NOMO-1 treated with DMSO at 0.1 percent for 48 hours (cell line): ENCODE data around the gene CENPM.
A peak's percentile ranks its signal among the peaks of the same experiment; 100 is the strongest.

Experiments
- DNase-seq: peaks from one replicate; lab custom pipeline; 2025; ENCODE audit not compliant: unreplicated experiment; lab: John Stamatoyannopoulos, UW

Gene CENPM, protein sequence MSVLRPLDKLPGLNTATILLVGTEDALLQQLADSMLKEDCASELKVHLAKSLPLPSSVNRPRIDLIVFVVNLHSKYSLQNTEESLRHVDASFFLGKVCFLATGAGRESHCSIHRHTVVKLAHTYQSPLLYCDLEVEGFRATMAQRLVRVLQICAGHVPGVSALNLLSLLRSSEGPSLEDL

DNA sequence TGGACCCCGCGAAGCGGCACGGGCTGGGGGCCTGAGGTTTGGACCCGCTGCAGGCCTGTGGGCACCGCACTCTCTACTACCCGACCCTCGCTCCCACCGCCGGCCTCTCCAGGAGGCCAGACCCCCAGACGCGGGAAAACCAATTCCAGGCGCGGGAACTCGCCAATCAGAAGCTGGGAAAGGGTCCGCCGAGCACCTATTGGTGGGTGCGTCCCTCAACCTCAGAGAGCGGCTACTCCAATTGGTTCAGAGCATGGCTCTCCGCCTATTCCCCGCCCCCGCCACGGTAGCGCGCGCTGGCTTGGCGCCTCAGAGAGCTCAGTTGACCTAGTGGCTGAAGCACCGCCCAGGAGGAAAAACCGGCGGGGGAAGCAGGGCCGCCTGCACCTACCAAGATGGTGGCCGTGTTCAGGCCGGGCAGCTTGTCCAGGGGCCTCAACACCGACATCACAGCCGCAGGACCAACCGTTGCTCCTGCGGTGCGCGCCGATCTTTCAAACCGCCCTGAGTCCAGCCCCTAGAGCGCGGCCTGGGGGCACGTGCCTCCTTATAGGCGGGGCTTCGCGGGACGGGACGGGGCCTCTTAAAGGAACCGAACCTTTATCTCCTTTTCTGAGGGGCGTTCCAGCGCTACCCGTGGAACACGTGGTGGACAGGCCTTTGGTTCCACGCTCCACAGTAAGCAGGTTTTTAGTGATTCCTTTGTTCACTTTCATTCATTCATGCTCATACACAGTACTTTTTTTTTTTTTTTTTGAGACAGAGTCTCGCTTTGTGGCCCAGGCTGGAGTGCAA lies at the start of gene CENPM:
TSS of gene CENPM (minus strand) at position 524 of the 795 bp plus-strand sequence. CDS start at position 448, 76 bp downstream.
- DNase-seq: peak; percentile 97

DNA sequence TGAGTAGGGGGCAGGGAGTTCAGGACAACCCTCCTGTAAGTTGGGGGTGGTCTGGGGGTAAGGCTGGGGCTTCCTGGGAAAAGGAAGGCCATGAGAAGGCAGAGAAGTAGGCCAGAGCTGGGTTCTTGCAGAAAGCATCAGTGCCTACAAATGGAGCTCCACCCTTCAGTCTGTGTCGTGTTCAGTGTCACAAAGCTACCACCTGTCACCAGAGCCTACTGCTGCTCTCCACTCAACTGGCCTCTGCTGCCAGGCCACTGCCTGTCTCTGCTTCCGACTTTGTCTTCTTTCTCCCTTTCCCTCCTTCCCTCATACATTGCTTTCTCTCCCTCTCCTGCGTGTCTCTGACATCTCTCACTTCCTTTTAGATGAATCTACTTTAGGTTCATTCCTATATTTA lies 48.3 kb upstream of the CENPM start:
- DNase-seq: peak; percentile 8

DNA sequence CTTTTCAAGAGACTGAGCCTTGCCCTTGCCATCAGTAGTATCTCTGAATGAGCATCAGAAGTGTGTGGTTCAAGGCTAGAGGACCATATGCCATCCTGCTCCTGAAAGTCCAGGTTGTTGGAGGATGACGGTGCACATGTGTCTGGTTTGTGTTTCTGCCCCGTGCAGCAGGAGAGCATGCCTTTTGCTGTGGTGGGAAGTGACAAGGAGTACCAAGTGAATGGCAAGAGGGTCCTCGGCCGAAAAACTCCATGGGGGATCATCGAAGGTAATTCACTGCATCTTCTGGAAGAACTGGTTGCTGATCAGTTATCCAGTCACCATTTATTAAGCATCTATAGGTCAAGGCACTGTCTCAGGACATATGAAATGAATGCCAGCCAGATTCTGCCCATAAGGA lies 45.5 kb upstream of the CENPM start:
- no peak for DNase-seq

DNA sequence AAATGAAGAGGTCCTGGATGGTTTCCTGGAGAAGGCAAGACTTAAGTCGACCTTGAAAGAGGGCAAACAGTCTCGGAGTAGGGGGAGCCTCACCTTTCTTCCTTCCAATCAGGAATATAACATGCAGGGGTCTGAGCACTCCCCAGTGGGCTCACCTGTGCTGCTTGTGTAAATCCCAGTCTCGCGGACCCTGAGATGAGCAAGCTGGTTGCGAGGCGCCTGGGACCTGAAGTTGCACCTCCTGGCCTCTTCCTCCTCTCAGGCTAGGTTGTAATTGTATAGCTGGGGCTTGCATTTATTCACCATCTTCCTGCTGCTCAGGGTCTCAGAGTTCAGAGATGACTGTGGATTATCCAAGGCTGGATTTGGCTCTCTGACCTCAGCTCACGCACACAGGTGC lies 44.2 kb upstream of the CENPM start:
- no peak for DNase-seq

DNA sequence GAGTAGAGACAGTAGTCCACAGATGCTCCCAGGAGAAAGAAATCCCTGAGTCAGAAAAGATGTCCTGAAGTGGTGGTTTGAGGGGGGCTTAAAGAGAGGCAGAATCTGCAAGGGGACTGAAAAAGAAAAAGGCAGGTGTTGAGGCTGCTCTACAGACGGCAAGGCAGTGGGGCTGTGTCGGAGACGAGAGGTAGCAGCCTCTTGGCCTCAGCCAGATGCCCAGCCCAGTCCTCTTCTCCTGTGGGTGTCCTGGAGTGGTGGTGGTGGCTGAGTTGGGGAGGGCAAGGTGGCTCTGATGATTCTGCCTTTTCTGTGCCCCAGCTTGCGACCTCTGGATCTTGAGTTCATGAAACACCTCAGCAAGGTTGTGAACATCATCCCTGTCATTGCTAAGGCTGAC lies 42.3 kb upstream of the CENPM start:
- DNase-seq: no peak

DNA sequence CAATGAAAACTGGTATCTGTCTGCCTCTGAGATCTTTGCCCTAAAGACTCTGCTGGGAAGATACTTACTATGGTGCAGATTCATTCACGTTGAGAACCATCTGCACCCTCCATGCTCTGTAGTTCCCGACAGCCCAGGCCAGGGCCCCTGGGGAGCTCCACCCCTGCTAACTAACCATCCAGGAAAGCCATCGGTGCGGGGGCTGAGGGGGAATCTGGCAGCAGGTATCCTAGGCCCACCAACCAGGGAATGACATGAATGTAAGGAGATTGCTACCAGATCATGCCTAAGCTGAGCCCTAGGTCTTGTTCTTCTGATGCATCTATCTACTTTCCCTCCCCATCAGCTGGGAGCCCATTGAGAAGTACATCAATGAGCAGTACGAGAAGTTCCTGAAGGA lies 40.3 kb upstream of the CENPM start:
- DNase-seq: no peak

DNA sequence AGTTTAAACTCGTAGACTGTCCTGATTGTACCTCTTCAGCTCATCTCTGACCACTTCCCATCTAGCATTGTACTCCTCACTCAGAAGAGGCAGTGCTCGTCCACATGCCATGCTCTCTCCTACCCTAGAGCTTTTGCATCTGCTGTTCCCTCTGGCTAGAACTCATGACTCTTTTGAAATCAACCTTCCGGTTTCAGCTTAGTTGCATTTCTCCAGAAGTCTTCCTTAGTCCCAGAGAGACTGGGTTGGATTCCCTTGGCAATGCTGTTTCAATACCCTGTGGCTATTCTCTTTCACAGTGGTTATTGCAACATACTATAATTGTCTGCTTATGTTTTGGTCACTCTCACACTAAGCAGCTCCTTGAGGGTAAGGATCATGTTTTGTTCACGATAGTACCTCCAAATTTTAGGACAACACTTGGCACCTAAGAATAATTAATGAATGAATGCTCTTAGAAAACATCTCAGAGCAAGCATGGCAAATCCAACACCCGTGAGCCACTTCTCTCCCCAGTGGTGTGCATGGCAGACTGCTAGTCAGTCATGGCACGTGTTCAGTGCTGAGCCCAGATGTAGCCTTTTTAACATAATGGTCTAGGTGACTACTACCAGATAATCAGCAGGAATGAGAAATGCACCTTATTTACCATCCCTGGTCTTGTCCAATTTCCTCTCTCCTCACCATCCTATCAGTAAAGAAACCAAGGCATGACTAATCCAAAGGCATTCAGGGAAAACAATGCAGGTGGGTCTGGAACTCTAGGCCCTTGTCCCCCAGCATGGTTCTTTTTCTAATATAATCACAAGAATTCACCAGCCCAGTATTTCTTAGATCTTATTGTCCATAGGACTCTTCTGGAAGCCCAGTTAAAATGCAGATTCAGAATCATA lies 36.8 kb upstream of the CENPM start:
- DNase-seq: peak; percentile 45

DNA sequence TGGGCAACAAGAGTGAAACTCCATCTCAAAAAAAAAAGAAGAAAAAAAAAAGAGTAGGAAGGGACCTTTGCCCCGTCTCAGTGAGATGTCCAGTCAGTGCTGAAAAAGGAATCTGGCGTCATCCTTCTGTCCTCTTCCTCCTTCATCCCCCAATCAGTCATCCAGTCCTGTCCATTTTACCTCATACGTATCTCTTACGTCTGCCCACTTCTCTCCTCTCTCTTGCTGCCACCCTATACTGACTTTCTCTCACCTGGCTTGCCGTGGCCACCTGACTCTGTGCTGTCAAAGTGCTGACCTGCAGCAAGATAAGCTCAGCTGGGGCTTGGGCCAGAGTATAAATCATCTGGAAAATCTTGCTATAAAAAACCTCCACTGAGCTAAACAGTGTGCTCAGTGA lies 35.9 kb upstream of the CENPM start:
- no peak for DNase-seq

DNA sequence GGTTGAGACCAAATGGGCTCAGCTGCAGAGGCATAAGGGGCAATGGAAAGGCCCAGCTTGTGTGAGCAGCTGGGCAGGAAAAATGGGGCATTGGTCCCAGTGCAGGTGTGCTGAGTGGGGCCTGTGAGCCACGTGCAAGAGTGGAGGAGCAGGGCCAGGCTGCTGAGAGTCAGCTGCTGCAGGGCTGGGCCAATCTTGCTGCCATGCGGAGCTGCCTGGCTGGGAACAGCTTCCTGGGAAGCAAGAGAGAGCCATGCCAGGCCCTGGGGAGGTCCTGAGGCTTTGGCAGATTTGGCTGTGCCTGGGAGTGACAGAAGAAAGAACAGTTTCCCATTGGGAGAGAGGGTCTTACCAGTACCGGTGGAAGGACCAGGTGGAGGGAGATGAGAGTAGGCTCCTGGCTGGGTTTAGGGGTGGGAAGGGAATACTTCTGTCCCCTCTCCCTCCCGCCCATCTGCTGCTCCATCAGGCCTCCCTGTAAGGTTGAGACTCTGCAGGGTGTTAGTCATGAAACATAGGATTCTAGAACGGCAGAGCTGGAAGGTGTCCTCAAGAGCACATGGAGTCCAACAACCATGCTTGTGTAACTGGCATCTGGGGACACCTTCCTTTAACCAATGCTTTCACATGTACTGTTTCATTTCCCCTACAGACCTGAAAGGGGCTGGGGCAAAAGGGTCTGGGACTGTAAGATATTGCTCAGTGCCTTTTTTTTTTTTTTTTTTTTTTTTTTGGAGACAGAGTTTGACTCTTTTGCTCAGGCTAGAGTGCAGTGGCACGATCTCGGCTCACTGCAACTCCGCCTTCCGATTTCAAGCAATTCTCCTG lies 32.7 kb upstream of the CENPM start:
- DNase-seq: no peak

DNA sequence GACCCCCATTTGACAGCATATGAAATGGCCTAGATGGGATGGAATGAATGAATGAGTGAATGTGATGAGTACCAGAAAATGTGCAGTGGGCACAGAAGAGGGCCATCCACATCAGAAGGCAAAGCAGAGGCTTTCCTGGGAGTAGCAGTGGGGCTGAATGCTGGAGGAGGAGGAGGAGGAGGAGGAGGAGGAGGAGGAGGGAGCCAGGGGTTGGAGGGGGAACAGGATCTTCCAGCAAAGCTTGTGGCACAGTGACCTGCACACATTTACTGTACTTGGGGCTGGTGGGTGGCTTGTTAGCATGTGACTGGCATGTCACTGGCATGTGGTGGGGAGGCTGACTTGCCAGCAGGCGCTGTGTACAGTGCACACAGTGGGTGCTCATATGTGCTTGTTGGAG lies 31.8 kb upstream of the CENPM start:
- no peak for DNase-seq

DNA sequence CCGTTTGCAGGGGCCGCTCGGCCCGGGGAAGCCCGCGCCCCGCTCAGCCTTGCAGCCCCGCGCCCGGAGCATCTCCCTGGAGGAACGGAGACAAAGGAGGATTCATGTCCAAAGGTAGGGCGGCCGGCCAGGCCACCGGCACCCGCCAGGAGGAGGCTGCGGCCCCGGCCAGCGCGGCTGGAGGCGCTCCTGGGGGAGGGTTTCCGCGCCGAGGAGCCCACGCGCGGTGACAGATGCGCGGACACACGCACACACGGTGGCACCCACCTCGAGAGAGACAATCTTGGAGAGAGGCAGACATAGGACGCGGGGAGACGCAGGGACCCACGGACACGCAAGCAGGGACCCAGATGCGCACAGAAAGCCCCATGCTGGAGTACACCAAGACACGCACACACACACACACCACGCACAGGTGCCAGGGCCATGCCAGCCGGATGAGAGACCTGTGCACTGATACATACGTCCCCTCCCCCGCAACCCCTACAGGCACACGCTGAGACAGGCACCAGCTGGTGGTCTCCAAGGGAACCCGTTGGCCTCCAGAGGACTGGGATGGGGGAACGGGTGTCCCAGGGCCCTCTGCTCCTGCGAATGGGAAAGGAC lies 30.1 kb upstream of the CENPM start:
- no peak for DNase-seq

DNA sequence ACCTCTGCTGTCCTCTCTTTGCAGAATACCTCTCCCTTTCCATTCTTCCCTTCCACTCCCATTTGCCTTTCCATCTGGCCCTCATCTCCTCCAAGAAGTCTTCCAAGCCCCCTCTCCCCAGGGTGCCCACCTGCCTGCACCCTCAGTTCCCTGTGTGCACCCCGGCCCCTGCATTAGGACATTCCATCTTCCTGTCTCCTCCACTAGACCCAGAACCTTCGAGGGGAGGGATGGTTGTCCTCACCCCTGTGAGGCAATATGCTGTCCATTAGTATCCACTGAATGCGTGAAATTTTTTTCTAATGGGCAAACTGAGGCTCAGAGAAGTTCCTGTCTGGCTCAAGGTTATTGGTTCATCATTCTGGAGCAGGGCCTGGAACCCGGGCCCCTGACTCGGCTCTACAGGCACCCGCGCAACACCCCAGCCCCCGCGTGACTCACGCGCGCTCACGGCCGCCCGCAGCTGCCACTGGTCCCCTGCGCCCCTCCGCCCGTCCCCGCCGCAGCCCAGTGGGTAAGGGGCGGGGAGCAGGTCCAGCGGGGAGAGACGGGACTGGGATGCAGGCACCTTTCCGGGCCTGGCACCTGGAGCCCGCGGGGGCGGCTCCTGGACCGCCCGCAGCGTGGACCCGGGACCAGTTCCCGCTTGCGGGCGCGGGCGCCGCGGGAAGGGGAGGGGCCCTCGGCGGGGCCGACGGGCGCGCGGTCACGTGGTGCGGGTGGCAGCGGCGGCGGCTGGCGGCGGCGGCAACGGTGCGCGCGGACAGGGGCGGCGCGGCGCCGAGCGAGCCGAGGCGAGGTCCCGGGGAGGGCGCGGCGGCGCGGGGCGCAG lies 29.3 kb upstream of the CENPM start:
- peak; percentile 41 for DNase-seq

DNA sequence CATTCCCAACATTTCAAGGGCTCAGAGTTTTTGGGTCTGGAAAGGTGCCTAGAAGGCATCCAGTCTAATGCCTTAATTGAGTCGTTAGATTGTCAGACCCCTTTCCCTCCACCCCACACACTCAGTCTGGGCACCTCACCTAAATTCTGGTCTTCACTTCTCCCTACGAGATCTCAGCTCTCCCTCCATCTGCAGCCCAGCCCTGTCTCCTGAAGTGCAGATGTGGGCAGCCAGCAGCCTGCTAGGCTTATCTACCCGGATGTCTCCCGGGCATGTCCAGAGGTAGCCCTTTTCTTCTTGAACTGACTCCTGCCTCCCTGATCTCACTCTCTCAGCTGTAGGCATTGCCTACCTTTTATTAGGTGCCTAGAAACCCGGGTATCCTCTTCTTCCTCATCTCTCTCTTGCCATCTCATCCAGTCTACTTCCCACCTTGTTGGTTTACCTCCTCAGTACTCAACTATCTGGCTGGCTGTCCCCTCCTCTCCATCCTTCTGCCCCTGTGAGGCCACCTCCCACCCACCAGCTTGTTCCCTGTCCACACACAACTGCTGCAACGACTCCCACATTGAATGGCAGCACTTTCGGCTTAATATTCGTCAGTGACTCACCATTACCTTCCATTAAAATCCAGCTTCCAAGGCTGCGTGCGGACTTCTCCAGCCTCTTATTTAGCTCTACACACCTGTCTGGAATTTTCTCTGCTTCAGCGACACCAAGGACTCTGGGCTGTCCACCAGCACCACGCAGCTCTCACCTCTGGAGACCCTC lies 28.5 kb upstream of the CENPM start:
- DNase-seq: no peak

DNA sequence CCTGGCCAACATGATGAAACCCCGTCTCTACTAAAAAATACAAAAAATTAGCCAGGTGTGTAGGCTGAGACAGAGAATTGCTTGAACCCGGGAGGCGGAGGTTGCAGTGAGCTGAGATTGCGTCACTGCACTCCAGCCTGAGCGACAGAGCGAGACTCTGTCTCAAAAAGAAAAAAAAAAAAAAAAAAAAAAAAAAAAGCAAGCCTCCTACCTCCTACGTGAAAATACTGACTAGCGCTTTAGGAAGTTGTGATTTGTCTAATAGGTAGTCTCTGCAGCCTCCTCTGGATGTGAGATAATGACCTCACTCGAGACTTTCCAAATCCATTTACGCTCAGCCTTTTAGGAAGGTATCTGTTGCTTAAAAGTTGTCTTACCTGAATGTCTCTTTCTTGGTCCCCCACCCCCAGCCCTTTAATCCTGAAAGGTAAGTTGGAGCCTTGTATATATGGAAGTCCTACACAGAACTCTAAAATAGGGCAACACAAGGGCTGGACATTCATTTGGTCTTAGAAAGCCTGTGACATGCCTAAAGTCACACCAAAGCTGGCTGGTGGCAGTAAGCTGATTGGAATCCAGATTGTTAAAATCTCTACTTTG lies 27.8 kb upstream of the CENPM start:
- no peak for DNase-seq

DNA sequence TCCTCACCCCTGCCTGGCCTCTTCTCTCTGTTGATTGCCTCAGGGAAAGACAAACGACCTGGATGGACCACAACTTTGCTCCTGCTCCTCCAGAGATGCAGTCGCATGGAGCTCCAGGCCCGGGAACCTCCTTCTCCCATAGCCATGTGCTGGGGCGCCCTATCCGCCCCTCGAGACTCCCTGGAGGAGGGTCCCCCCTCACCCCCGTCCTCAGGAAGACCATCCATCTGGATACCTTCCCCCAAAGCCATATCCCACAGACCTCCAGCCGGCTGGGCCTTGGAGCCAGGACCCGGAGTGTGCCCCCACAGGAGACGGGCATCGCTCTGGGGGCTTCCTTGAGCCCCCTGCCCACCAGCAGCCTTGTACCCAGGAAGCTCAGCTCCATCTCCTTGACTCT lies 24.5 kb upstream of the CENPM start:
- no peak for DNase-seq

DNA sequence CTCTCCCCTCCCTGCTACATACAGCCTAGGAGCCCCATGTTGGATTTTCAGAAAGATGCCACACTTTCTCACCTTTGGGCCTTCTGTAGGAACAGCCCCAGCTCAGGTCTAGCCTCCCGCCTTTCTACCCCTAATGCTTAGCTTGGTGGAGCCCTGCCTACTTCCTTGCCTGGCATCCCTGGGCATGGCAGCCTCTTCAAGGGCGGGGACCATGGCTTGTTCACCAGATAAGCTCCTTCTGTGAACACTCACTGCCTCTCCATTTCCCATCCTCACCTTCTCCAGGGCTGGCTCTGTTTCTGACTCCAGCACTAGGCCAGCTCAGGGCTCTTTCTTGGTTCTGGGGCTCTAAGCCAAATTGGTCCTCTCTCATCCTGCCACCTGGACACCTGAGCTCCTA lies 23.6 kb upstream of the CENPM start:
- no peak for DNase-seq

DNA sequence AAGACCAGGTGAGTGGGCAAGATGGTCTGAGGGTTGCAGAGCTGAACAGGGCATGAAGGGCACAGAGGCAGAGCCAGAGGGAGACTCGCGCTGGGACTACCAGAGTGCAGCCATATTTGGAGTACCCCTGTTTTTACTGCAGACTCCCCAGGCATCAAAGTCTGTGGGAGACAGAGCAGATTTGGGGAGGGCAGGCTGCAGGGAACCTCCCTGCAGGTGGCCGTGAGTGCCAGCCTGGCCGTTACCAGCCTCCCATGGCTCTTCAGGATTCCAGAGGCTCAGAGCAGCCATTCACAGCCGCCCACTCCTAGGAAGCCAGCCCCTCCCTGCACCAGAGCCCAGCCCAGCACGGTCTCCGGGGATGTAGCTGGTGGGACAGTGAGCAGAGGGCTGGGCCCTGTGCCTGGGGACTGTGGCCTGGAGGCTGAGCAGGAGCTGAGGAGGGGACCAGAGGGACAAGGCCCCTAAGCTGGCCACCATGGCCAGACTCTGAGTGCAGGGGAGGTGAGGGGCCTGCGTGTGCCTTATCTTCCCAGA lies 22.2 kb upstream of the CENPM start, which contains the start of gene SEPTIN3:
TSS of gene SEPTIN3 (plus strand) at position 334 of the 537 bp plus-strand sequence. CDS start 2,050 bp downstream, outside the sequence.
- DNase-seq: no peak

DNA sequence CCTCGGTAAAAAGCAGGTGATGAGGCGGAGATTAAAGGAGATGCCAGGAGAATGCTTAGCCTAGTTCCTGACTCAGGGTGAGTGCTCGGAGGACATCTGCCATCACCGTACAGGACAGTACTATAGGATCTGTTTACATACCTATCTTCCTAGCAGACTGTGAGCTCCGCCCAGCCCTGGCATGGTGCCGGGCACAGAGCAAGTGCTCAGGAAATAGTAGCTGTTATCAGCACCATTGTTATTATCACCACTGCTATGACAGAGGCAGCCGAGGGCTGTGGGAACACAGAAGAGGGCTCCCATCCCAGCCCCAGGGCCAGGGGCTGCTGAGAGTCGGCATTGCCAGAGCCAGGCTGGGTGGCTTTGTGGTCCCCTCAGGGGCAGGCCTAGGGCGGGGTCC lies 21.6 kb upstream of the CENPM start:
- no peak for DNase-seq
